Gastrocnemius medialis (tissue), 4 donors: ENCODE data around the gene SLC25A47. TPM values are rescaled to one million over a fixed set of nuclear protein-coding genes. Genes with fewer than 3 reads are reported as not detected.

Experiments
- ATAC-seq, 2 donors: fragments of 150-250 bp; one replicate each; pipeline ENCODE4 v1.9.1; 2016
- DNase-seq, 2 donors: peaks; one replicate each; pipeline ENCODE4 v3.0.0-alpha.2; 2019
- H3K27ac ChIP-seq, 4 donors: fragments of 200-600 bp; sonication (generic); 1 replicate in 1 of 4; 2 replicates in 3 of 4; pipeline ENCODE4 v1.5.1; 2016 to 2018; ENCODE audit warnings: mild to moderate bottlenecking in 2 of 4, moderate library complexity in 1 of 4
- H3K27me3 ChIP-seq, 3 donors: fragments of 200-600 bp; sonication (generic) in 2 of 3; 1 replicate in 1 of 3; 2 replicates in 2 of 3; pipeline versions ENCODE4 v1.5.1 to v1.6.0; 2016 to 2019; ENCODE audit warnings: mild to moderate bottlenecking in 1 of 3, moderate library complexity in 1 of 3
- H3K36me3 ChIP-seq, 2 donors: fragments of 200-600 bp; sonication (generic) in 1 of 2; one replicate each; pipeline ENCODE4 v1.5.1; 2017 to 2018
- H3K4me1 ChIP-seq, 2 donors: fragments of 200-600 bp; sonication (generic) in 1 of 2; one replicate each; pipeline ENCODE4 v1.5.1; 2016 to 2017; ENCODE audit warnings: mild to moderate bottlenecking in 2 of 2
- H3K4me3 ChIP-seq, 4 donors: fragments of 200-600 bp; sonication (generic) in 3 of 4; 1 replicate in 1 of 4; 2 replicates in 3 of 4; pipeline ENCODE4 v1.5.1; 2016 to 2019; ENCODE audit warnings: mild to moderate bottlenecking in 2 of 4
- H3K9me3 ChIP-seq, 3 donors: fragments of 200-600 bp; sonication (generic) in 2 of 3; 1 replicate in 1 of 3; 2 replicates in 2 of 3; pipeline ENCODE4 v1.5.1; 2016 to 2019
- CTCF ChIP-seq, 5 experiments: fragments of 450-650 bp in 3 of 5; fragments of 200-600 bp in 2 of 5; sonication (generic) in 2 of 5; IDR thresholded peaks in 4 of 5; conservative IDR thresholded peaks in 1 of 5; 1 replicate in 4 of 5; 2 replicates in 1 of 5; pipeline ENCODE4 v1.5.1; 2016 to 2019; ENCODE audit warnings: antibody characterized with exemption in 5 of 5, mild to moderate bottlenecking in 3 of 5, moderate library complexity in 3 of 5
- POLR2A ChIP-seq, 2 donors: fragments of 450-650 bp; IDR thresholded peaks; one replicate each; pipeline ENCODE4 v1.6.1; 2017; ENCODE audit warnings: antibody characterized with exemption in 2 of 2, mild to moderate bottlenecking in 2 of 2, moderate library complexity in 2 of 2
- in situ Hi-C, 4 donors: fragments of 200-750 bp; cut with MboI; loops; one replicate each; pipeline versions ENCODE4 v1.15.0 to v1.8.0; 2017; ENCODE audit warnings: low sequenced_read_pairs in 4 of 4
- intact Hi-C: fragments of 100-400 bp; cut with DNase I; formaldehyde crosslinking; loops from one replicate; pipeline ENCODE4 v1.15.1; 2023; ENCODE audit warnings: low total_unique reads
- total RNA-seq, 4 donors: library from RNA; depleted of rRNA; stranded (reverse); fragments of >200 nt; gene quantifications; one replicate each; pipeline versions ENCODE4 v1.1.0 to v1.2.3, GENCODE V29; 2016

The SLC25A47 gene
- total RNA-seq, 4 donors from 2014 or later: 0.46 to 1.3 TPM; not detected in 2

- no peaks in the 10 kb centered on the region for H3K27me3 ChIP-seq
- no peak overlapping the region for H3K27ac ChIP-seq
- intact Hi-C loops: no loop called here
- no peaks in the 10 kb centered on the region for H3K9me3 ChIP-seq
- H3K4me3 ChIP-seq: no peak overlapping the region
- in situ Hi-C loops: no loop called here
- peaks cover 20 to 21% of the 10 kb centered on the region in 2 donors for H3K4me1 ChIP-seq
- DNase-seq (peak in 1 of 2 donors; percentile 12), ATAC-seq (no peak)
- no peak for TF ChIP-seq POLR2A (IDR thresholded peaks at IDR 0.05)
- no peak for TF ChIP-seq CTCF (IDR thresholded peaks at IDR 0.05 in 4 of 5, conservative IDR thresholded peaks at IDR 0.05 in 1 of 5)
- H3K36me3 ChIP-seq: no peaks in the 10 kb centered on the region
Observed at GRCh38 chr14:100292301-100292775, 30.8 kb upstream of the SLC25A47 start.

GRCh38 chr14:100292776-100293461 is 30.2 kb upstream of the SLC25A47 start:
- DNase-seq: peak in 1 of 2 donors; percentile 10

GRCh38 chr14:100293497-100294212 is 29.5 kb upstream of the SLC25A47 start:
- in situ Hi-C loops: no loop called here
- Histone ChIP-seq H3K4me3 (no peak overlapping the region), H3K4me1 (peaks cover 28 to 30% of the 10 kb centered on the region in 2 donors), H3K27me3 (no peaks in the 10 kb centered on the region), H3K36me3 (no peaks in the 10 kb centered on the region), H3K9me3 (no peaks in the 10 kb centered on the region), H3K27ac (peak overlapping the region in 2 of 4 donors; percentile 0 to 3)
- intact Hi-C loops: no loop called here
- DNase-seq (peak in 1 of 2 donors; percentile 7), ATAC-seq (no peak)
- no peak for TF ChIP-seq CTCF (IDR thresholded peaks at IDR 0.05 in 4 of 5, conservative IDR thresholded peaks at IDR 0.05 in 1 of 5)
- TF ChIP-seq POLR2A (IDR thresholded peaks at IDR 0.05): no peak

More at GRCh38 chr14:100292776-100293461, 30.2 kb upstream of the SLC25A47 start:
- H3K27me3 ChIP-seq: no peaks in the 10 kb centered on the region
- in situ Hi-C loops (no loop called here), intact Hi-C loops (no loop called here)
- no peak for TF ChIP-seq POLR2A (IDR thresholded peaks at IDR 0.05)
- no peak for TF ChIP-seq CTCF (IDR thresholded peaks at IDR 0.05 in 4 of 5, conservative IDR thresholded peaks at IDR 0.05 in 1 of 5)
- no peaks in the 10 kb centered on the region for H3K36me3 ChIP-seq
- H3K4me3 ChIP-seq: no peak overlapping the region
- no peak overlapping the region for H3K27ac ChIP-seq
- ATAC-seq: no peak
- H3K9me3 ChIP-seq: no peaks in the 10 kb centered on the region
- peaks cover 26 to 27% of the 10 kb centered on the region in 2 donors for H3K4me1 ChIP-seq

GRCh38 chr14:100294213-100294962 is 28.8 kb upstream of the SLC25A47 start:
- Histone ChIP-seq H3K27me3 (no peaks in the 10 kb centered on the region), H3K4me3 (no peak overlapping the region), H3K9me3 (no peaks in the 10 kb centered on the region), H3K27ac (peak overlapping the region in 3 of 4 donors; percentile 3 to 86 (median 31)), H3K36me3 (no peaks in the 10 kb centered on the region), H3K4me1 (peaks cover 28% of the 10 kb centered on the region in 2 donors)
- DNase-seq (peak in 1 of 2 donors; percentile 28), ATAC-seq (no peak)
- intact Hi-C loops: no loop called here
- TF ChIP-seq POLR2A (IDR thresholded peaks at IDR 0.05): no peak
- no peak for TF ChIP-seq CTCF (IDR thresholded peaks at IDR 0.05 in 4 of 5, conservative IDR thresholded peaks at IDR 0.05 in 1 of 5)
- in situ Hi-C loops: no loop called here
